ENCODE results near the gene PCK1. TPM values are rescaled to one million over a fixed set of nuclear protein-coding genes. Genes with fewer than 3 reads are reported as not detected.

PCK1 gene
- total and polyA plus RNA-seq, 2 of the 13 experiments (the other 11 are each of a cell fraction or from before 2014, with no cell fraction given) = 6.5 to 12.6 TPM

- TF ChIP-seq NFAT5 (CRISPR knock-in tag; IDR thresholded peaks at IDR 0.05) (peak; percentile 65; the same call in 1 of the 2 replicates), TOE1 (CRISPR knock-in tag; IDR thresholded peaks at IDR 0.05) (no peak; the same call in 1 of the 2 replicates), DBP (CRISPR knock-in tag; IDR thresholded peaks at IDR 0.05; ENCODE audit: not compliant biosample characterization) (no peak), MAX (IDR thresholded peaks at IDR 0.05) (peak; percentile 92), HNF4G (IDR thresholded peaks at IDR 0.05; ENCODE audit: borderline replicate concordance, low read depth, low read length) (peak; percentile 89), HNF4G (CRISPR knock-in tag; IDR thresholded peaks at IDR 0.05; ENCODE audit: borderline replicate concordance, low read depth) (peak; percentile 94; the same call in 1 of the 2 replicates), ZNF564 (CRISPR knock-in tag; IDR thresholded peaks at IDR 0.05) (no peak), GTF2F1 (IDR thresholded peaks at IDR 0.05; ENCODE audit: low read length) (no peak), CEBPB (IDR thresholded peaks at IDR 0.05; ENCODE audit: borderline replicate concordance, low read depth, low read length) (no peak), HHEX (CRISPR knock-in tag; IDR thresholded peaks at IDR 0.05) (no peak; the same call in 1 of the 2 replicates), IKZF4 (CRISPR knock-in tag; IDR thresholded peaks at IDR 0.05; ENCODE audit: borderline replicate concordance, low read depth, not compliant biosample characterization) (peak; percentile 8), ZNF563 (CRISPR knock-in tag; IDR thresholded peaks at IDR 0.05) (peak; percentile 63; the same call in 1 of the 2 replicates), FOXC1 (CRISPR knock-in tag; IDR thresholded peaks at IDR 0.05; ENCODE audit: borderline replicate concordance) (peak; percentile 69), ZNF788 (CRISPR knock-in tag; IDR thresholded peaks at IDR 0.05; ENCODE audit: borderline replicate concordance) (no peak), SRSF9 (IDR thresholded peaks at IDR 0.05; ENCODE audit: borderline replicate concordance, insufficient read depth, low read depth, low read length, poor library complexity, severe bottlenecking) (no peak), NR3C1 (CRISPR knock-in tag; IDR thresholded peaks at IDR 0.05) (no peak), KMT2B (CRISPR knock-in tag; IDR thresholded peaks at IDR 0.05) (0 out of 2 replicates have a peak, but pooled peaks have one; percentile 29), ZNF577 (CRISPR knock-in tag; IDR thresholded peaks at IDR 0.05; ENCODE audit: borderline replicate concordance, low read depth) (no peak), U2AF2 (IDR thresholded peaks at IDR 0.05; ENCODE audit: low read depth, low read length) (no peak), POLR2AphosphoS5 (IDR thresholded peaks at IDR 0.05; ENCODE audit: low read depth, low read length) (peak; percentile 53), MTA1 (CRISPR knock-in tag; IDR thresholded peaks at IDR 0.05; ENCODE audit: borderline replicate concordance) (peak; percentile 79), ZNF224 (CRISPR knock-in tag; IDR thresholded peaks at IDR 0.05) (no peak), HCFC1 (IDR thresholded peaks at IDR 0.05; ENCODE audit: low read depth, low read length) (no peak), FOXJ3 (CRISPR knock-in tag; IDR thresholded peaks at IDR 0.05; ENCODE audit: borderline replicate concordance) (no peak), ZNF703 (CRISPR knock-in tag; IDR thresholded peaks at IDR 0.05; ENCODE audit: borderline replicate concordance) (no peak)
These were observed 29.0 kb downstream of the PCK1 start (continued) for GRCh38 chr20:57589728-57590484.
